Measurements from ENCODE around the gene DIAPH2. TPM values are rescaled to one million over a fixed set of nuclear protein-coding genes. Genes with fewer than 3 reads are reported as not detected.

DIAPH2 gene
- total RNA-seq, 1 donor from 2014 or later, result 7.9 TPM

DNA sequence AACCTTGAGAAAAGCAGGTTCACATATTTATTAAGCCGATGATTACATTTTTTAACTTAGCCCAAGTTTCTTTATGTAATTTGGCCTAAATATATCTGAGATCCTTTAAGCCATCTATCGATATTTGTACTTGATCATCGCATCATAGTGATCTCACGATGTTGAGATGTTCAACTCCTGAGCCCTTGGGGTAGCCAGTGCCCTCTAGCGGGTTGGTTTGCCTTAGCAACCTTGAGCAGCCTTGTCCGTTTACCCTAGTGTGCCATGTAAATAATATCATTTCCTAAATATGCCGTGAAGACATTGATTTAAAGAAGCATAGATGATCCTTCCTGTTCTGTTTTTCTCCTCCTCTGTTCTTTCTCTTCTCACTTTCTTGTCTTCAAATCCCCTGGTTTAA, 631.3 kb downstream of the DIAPH2 start:
- DNase-seq (ENCODE audit: low read depth) (no peak), FAIRE-seq (no peak)
- no peak overlapping the region for H3K4me3 ChIP-seq (ENCODE audit: low read depth, low read length)
- no peaks in the 10 kb centered on the region for H3K36me3 ChIP-seq (ENCODE audit: control insufficient read depth, insufficient read depth, low read length)
- H3K27me3 ChIP-seq (ENCODE audit: control insufficient read depth, insufficient read depth, low read length), result no peaks in the 10 kb centered on the region
- TF ChIP-seq, protein P1, sequence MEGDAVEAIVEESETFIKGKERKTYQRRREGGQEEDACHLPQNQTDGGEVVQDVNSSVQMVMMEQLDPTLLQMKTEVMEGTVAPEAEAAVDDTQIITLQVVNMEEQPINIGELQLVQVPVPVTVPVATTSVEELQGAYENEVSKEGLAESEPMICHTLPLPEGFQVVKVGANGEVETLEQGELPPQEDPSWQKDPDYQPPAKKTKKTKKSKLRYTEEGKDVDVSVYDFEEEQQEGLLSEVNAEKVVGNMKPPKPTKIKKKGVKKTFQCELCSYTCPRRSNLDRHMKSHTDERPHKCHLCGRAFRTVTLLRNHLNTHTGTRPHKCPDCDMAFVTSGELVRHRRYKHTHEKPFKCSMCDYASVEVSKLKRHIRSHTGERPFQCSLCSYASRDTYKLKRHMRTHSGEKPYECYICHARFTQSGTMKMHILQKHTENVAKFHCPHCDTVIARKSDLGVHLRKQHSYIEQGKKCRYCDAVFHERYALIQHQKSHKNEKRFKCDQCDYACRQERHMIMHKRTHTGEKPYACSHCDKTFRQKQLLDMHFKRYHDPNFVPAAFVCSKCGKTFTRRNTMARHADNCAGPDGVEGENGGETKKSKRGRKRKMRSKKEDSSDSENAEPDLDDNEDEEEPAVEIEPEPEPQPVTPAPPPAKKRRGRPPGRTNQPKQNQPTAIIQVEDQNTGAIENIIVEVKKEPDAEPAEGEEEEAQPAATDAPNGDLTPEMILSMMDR (IDR thresholded peaks at IDR 0.05; ENCODE audit: insufficient read depth, low read length, severe bottlenecking), result no peak

DNA sequence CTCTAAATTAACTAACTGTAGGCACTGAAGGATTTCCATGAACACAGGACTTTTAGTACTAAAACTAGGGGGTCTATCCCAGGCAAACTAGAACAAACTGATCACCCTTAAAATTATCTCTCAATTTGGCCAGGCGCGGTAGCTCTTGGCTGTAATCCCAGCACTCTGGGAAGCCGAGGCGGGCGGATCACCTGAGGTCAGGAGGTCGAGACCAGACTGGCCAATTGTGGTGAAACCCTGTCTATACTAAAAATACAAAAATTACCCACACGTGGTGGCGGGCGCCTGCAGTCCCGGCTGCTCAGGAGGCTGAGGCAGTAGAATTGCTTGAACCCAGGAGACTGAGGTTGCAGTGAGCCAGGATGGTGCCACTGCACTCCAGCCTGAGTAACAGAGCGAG, 635.7 kb downstream of the DIAPH2 start:
- TF ChIP-seq, protein P1 (IDR thresholded peaks at IDR 0.05; ENCODE audit: insufficient read depth, low read length, severe bottlenecking), result no peak
- Histone ChIP-seq H3K36me3 (ENCODE audit: control insufficient read depth, insufficient read depth, low read length) (no peaks in the 10 kb centered on the region), H3K4me3 (ENCODE audit: low read depth, low read length) (no peak overlapping the region), H3K27me3 (ENCODE audit: control insufficient read depth, insufficient read depth, low read length) (no peaks in the 10 kb centered on the region)
- FAIRE-seq (no peak), DNase-seq (ENCODE audit: low read depth) (no peak)

DNA sequence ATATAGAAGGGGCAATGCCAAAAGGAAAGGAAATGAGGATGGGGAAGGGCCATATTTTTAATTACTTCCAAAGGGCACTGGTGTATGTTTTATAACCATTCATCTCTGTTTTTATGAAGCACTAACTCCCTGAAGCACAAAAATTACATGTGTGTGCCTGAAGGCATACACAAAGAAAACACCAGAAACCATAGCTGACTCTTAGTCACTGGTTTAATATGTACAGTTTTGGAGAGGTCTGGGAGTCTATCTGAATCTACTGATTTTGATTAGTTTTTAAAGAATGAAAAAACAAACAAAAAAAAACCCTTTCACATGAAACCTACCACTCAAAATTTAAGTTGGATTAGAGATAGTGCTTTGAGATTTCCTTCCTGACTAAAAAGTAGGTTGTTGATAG, 637.8 kb downstream of the DIAPH2 start:
- TF ChIP-seq, protein P1 (IDR thresholded peaks at IDR 0.05; ENCODE audit: insufficient read depth, low read length, severe bottlenecking), result no peak
- Histone ChIP-seq H3K4me3 (ENCODE audit: low read depth, low read length) (no peak overlapping the region), H3K36me3 (ENCODE audit: control insufficient read depth, insufficient read depth, low read length) (no peaks in the 10 kb centered on the region), H3K27me3 (ENCODE audit: control insufficient read depth, insufficient read depth, low read length) (no peaks in the 10 kb centered on the region)
- DNase-seq (ENCODE audit: low read depth) (no peak), FAIRE-seq (no peak)

DNA sequence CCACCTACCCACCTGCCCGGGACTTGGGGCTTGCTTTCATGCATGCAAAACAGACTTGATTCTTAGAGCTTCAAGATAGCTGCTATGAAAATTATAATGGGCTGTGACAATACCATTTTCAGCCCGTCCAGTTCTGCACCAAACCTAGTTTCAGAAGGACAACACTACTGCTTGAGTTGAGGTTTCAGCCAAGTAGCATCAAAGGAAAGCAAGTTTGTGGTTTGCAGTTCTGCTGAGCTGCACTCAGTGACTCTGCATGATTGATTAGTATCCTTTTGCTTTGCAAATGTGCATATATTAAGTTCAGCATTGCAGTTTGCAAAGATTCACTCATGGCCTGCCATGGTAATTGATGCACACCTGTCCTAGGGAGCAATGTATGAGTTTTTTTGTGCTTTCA, 641.8 kb downstream of the DIAPH2 start:
- no peak for DNase-seq (ENCODE audit: low read depth)
- no peak for FAIRE-seq
- TF ChIP-seq, protein P1 (IDR thresholded peaks at IDR 0.05; ENCODE audit: insufficient read depth, low read length, severe bottlenecking), result no peak
- H3K36me3 ChIP-seq (ENCODE audit: control insufficient read depth, insufficient read depth, low read length), result no peaks in the 10 kb centered on the region
- no peaks in the 10 kb centered on the region for H3K27me3 ChIP-seq (ENCODE audit: control insufficient read depth, insufficient read depth, low read length)
- H3K4me3 ChIP-seq (ENCODE audit: low read depth, low read length), result no peak overlapping the region

DNA sequence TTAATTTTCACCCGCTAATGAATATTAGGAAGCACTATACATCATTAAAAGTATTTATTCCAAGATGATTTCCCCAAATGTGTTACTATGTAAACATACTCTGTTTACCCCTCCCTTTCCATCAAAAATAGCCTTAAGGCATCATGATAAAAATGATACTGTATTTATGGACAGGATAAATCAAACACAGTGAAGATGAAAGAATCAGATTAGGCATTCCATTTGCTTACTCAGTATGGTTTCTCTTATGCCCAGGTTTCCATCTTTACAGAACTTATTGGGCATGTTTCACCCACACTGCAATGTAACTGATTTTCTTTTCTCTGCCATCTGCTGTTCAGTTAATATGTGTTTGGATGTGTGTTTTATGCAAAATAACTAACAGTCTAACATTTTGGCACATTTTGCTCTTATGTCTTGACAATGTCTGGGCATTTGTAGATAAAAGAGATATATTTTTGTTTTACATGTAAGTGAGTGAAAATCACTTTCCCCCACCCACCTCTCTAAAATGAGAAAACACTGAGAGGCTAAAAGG, 644.3 kb downstream of the DIAPH2 start:
- DNase-seq (ENCODE audit: low read depth) (no peak), FAIRE-seq (no peak)
- no peaks in the 10 kb centered on the region for H3K36me3 ChIP-seq (ENCODE audit: control insufficient read depth, insufficient read depth, low read length)
- no peaks in the 10 kb centered on the region for H3K27me3 ChIP-seq (ENCODE audit: control insufficient read depth, insufficient read depth, low read length)
- H3K4me3 ChIP-seq (ENCODE audit: low read depth, low read length), result no peak overlapping the region
- TF ChIP-seq, protein P1 (IDR thresholded peaks at IDR 0.05; ENCODE audit: insufficient read depth, low read length, severe bottlenecking), result no peak

DNA sequence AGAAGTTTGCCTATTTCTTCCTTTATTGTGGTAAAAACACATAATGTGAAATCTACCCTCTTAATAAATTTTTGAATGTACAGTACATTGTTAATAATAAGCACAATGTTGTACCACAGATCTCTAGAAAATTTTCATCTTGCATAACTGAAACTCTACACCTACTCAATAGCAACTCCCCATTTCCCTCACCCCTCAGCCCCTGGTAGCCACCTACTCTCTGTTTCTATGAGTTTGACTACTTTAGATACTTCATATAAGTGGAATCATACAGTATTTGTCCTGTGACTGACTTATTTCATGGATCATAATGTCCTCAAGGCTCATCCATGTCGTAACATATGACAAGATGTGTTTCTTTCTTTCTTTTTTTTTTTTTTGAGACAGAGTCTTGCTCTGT, 645.5 kb downstream of the DIAPH2 start:
- TF ChIP-seq, protein P1 (IDR thresholded peaks at IDR 0.05; ENCODE audit: insufficient read depth, low read length, severe bottlenecking), result no peak
- FAIRE-seq, result no peak

More for the DNA sequence above, 645.5 kb downstream of the DIAPH2 start:
- no peak for DNase-seq (ENCODE audit: low read depth)
- H3K36me3 ChIP-seq (ENCODE audit: control insufficient read depth, insufficient read depth, low read length), result no peaks in the 10 kb centered on the region
- no peaks in the 10 kb centered on the region for H3K27me3 ChIP-seq (ENCODE audit: control insufficient read depth, insufficient read depth, low read length)
- no peak overlapping the region for H3K4me3 ChIP-seq (ENCODE audit: low read depth, low read length)
